Stimulated activated CD8-positive, alpha-beta memory T cell treated with anti-CD3 and anti-CD28 coated beads, Interleukin-15, amount 100 ng/mL, for 48 hours (primary cell): Measurements from ENCODE around the gene PAQR3.
"Not testable (repeated sequence)": the region's sequence is repeated elsewhere in the genome, so short reads cannot be mapped to it uniquely, and the experiment has no call there.

Experiments
- DNase-seq, 2 donors: peaks; one replicate each; pipeline ENCODE4 v3.0.0-alpha.2; 2020; ENCODE audit warnings: low read depth in 2 of 2

Gene PAQR3

DNA sequence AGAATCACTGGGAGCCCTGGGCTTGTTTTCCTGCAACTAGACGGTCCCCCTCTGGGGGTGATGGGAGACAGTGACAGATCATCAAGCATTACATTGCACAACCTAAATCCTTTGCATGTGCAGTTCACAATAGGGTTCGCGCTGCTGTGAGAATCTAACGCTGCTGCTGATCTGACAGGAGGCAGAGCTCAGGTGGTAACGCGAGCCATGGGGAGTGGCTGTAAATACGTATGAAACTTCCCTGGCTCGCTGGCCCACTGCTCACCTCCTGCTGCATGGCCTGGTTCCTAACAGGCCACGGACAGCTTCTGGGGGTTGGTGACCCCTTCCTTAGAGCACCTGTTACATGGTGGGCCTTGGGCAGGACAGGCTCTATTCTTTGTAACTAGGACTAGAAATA, 10.4 kb downstream of the PAQR3 start:
- no peak for DNase-seq

DNA sequence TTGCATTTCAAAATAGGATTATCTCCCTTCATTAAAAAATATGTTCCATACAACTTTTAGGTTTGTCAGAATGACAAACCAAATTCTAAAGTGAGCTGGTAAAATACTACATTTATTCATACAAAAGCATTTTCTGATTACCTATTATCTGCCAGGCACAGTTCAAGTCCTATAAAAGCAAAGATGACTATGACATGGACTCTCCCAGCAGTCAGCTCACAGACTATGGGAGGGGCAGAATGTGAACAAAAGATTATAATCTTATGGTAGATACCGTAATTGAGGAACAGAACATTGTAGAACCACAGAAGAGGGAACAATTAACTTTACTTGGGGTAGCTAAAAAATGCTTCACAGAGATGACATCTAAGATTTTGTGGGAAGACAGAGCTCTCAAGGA, 12.4 kb downstream of the PAQR3 start:
- no peak for DNase-seq

DNA sequence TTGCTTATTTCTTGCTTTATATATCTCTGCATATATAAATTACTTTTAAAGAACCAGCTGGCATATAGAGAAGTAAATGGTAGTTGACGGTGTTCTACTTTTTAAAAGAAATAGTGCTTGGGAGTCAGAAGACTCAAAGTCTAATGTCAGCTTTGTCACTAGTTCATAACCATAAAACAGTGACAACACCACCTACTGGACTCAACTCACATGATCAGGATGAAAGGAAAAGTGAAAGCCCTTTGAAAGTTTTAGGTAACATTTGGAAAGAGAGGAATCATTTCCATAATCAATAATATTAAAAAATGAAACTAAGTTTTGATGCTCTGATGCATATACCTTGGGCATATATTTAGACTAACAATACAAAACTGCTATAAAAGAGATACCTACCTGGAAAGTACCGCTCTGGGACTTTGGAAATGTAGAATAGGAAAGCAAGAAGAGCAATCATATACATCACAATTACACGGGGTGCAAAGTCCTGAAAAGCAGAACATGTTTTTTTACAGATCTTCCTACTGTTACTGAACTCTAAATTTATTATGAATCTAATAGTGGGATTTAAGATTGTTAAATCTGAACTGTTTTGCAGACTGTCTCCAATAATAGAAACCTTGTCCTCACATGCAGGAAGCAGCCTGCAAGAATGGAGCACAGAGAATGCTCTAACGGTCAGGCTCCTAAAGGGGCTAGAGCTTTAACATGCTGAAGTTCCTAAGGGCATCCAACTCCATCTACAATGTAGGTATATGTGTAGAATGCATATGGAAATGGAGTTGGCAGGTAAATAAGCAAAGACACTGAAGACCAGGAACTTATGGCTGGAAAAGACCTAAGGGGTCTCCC, 15.6 kb downstream of the PAQR3 start:
- DNase-seq: no peak

DNA sequence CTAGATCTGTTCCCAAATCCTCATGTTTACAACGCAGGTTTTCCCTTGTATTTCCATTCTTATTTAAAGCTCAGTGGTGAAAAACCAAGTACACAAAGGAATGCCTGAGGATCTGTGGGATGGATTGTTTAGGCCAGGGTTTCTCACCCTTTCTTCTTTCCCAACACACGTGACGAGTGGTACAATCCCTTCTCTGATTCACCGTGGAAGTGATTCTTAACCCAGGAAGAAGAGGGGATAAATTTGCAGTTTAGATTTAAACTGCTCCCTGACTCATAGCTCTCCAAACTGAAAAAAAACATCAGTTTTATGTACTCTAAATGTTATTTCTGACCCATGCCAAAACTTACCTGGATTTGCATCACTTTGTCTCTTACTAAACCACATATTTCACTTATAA, 17.0 kb downstream of the PAQR3 start:
- no peak for DNase-seq

DNA sequence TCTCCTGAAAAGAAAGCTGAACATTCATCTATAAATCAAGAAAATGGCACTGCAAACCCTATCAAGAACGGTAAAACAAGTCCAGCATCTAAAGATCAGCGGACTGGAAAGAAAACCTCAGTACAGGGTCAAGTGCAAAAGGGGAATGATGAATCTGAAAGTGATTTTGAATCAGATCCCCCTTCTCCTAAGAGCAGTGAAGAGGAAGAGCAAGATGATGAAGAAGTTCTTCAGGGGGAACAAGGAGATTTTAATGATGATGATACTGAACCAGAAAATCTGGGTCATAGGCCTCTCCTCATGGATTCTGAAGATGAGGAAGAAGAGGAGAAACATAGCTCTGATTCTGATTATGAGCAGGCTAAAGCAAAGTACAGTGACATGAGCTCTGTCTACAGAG, 28.6 kb downstream of the PAQR3 start:
- no peak for DNase-seq

DNA sequence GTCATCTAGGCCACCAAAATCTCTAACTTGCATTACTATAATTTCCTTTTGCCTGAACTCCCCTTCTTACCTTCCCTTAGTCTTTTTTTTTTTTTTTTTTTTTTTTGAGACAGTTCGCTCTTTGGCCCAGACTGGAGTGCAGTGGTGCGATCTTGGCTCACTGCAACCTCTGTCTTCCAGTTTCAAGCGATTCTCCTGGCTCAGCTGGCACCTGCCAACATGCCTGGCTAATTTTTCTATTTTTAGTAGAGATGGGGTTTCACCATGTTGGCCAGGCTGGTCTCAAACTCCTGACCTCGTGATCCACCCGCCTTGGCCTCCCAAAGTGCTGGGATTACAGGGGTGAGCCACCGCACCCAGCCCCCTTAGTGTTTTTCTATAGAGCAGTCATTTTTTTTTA, 30.3 kb downstream of the PAQR3 start:
- DNase-seq: not testable (repeated sequence)

DNA sequence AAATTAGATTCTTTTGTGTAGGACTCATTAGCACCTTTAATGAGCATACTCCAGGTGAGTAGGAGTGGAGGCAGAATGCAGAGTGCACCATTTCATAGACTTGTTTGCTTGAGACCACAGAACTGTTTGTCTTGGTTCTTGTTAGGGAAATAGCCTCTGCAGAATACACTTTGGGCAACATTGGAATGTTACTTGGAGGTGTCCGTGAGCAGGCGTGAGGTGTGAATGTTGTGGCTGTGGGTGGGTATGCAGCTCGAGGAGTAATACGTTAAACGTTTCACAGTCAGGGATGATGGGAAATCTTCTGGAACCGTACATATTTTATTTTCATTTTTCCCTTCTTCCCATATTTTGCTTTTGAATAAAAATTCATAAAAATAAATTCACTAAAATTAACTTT, 31.6 kb downstream of the PAQR3 start:
- DNase-seq: no peak

DNA sequence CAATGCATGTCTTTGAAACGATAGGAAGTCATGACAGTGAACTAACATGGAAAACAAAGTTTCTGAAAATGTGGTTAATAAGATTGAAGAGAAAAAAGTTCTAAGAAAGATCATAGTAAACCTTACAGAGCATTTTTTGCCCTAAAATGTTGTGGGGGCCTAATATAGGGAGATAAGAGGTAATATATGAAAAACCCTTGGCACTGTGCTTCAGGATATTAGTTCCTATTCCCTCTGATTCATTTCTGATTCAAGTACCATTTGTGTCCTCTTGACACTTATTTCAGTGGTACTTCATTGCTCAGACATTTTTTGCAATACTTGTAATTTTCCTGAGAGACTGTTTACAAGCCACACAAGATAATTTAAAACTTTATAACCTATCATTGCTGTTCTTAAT, 35.1 kb downstream of the PAQR3 start:
- no peak for DNase-seq

DNA sequence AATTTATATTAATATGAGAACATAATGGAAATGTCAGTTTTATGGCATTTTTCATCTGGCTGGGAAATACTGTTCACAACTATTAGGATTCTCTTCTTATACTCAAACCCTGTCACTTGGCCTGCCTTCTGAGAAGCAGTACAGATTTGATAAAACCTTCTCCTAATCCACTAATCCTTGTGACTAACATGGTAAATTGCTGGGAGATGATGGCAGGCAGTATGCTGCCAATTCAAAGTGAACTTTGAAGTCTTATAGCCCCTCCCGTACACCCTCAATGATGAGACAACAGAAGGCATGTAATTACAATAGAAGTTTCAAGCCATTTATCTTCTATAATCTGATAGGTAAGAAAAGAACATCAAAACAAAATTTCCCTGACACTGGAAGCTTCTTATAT, 36.9 kb downstream of the PAQR3 start:
- DNase-seq: no peak

DNA sequence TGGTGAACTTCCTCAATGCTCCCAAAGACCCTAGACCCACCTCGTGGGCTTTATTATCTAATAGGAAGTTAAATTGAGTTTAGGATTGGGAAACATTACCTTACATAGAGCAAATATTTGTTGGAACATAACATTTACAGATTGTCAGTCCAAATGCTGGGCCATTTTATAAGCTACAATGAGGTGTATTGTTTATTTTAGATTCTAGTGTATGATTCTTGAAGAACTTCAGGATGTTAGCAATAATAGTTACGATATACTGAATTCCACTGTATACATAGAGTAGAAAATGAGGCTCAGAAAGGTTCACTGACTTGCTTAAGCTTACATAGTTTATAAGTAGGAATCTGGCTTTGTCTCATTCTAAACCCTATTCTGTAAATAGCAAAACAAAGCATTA, 37.4 kb downstream of the PAQR3 start:
- no peak for DNase-seq

DNA sequence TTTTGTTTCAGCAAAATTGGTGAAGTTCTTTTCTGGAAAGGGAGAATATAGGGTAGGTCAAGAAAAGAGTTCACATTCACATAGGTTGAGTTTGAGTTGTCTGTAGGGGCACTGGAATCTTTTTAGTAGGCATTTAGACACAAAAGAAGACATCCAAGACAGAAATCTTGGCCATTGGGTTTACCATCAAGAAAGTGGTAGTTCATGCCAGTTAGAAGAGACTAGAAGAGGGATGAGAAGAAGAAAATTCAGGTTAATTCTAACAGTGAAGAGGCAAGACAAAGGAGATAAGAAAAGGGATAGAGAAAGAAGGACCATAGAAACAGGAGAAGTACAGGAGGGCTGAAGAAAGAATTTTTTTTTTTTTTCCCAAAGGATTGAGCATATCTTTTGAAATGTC, 39.9 kb downstream of the PAQR3 start:
- no peak for DNase-seq

DNA sequence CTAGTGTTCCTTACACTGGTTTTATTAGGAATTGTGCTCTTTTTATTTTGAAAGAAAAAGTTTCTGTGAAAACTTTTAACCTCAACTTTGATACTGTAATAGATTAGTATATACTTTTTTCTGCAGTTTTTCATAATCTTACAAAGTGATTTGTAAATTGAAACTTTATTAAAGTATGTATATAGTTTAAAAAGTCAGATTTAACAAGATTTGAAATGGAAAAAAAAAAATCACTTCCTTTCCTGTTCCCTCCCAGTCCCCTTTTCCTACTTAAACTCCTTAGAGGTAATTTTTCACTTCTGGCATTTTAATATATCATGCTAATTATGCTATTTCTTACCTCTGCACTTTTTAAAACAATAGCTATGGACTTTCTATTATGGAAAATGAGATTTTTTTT, 49.3 kb downstream of the PAQR3 start:
- DNase-seq: no peak

DNA sequence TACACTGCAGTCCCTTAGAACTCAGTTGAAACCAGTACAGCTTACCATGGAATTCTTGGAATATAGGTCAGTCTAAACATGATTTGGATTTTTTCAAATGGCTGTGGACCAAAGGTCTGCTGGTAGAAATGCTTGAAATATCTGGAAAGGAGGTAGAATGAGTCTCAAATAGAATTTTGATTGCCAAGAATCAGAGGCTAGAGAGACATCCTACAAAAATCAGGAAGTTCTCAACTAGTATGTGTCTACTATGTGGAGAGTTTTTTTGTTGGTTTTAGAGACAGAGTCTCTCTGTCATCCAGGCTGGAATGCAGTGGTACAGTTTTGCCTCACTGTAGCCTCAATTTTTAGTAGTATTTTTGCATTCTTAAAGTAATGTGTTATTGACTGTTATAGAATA, 53.6 kb downstream of the PAQR3 start:
- DNase-seq: no peak

DNA sequence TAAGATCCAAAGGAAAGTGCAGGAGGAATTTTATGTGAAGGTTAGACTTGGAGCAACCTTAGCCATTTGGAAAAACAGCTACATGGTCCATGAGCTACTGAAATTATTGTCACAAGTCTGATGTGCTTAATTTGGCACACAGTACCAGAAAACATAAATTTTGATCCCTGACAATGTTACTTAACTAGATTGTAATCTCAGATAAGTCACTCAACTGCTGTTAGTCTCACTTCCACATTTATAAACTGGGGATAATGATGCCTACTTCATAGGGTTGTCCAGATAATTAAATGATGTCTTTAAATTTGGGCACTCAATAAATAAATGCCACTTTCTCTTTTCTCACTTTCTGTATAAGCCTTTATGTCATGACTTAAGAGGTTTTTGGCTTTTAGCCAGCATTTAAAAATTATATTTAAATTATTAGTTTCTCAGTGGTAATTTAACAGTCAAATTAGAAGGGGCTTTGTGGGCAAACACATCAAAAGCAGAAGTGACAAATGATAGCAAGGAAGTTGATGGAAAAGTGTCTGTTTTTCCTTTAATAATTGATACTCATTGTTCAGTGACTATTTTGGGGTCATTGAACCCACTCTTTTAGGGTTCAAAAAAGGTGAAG, 58.3 kb downstream of the PAQR3 start:
- no peak for DNase-seq

DNA sequence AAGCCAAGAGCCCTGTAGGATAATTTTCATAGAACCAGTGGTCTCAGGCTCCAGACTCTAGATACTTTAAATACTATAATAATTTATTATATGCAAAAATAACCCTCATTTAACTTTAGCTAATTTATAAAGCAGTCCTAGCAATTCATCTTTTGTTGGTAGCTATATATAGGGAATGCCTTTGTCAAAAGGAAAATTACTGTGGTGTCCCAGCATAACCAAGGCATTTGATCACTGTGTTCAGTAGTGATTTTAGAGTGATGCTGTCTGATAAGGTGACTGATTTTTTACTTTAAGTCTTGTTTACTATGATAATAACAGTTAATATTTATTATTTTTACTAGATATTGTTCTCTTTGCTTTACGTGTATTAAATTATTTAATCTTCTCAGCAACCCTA, 61.2 kb downstream of the PAQR3 start:
- DNase-seq: no peak

DNA sequence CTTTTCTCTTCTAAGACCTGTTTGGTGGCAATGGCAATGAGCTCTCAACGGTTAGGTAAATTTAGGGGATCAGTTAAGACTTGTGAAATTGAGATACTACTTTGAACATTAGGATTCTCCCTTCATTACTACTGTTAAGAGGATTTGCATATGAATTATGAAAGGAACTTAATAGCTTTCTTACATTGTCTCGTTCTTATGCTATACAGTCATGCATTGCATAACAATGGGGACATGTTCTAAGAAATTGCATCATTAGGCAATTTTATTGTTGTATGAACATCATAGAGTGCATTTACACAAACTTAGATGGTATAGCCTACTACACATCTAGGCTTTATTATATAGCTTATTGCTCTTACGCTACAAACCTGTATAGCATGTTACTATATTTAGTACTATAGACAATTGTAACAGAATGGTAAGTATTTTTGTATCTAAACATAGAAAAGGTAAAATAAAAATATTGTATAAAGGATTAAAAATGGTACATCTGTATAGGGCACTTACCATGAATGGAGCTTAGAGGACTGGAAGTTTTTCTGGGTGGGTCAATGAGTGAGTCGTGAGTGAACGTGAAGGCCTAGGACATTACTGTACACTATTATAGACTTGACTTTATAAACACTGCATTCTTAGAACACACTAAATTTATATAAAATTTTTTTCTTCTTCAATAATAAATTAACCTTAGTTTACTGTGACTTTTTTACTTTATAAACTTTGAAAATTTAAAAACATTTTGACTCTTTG, 62.5 kb downstream of the PAQR3 start:
- DNase-seq: no peak

DNA sequence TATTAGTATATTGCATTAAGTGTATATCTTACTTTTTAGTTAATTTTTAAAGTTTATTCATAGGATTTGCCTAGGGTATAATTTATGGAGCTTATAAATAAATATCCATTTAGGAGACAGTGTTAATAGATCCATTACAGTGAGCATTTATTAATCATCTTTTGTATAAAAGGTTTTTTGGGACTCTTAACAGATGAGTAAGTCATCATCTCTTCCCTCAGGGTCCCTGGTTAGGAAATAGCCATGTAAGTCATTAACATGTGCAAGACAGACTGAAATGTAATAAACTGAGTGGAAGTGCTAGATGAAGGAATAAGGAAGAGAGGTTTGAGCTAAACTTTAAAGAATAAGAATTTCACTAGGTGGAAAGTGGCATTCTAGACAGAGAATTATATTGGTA, 69.2 kb downstream of the PAQR3 start:
- no peak for DNase-seq

DNA sequence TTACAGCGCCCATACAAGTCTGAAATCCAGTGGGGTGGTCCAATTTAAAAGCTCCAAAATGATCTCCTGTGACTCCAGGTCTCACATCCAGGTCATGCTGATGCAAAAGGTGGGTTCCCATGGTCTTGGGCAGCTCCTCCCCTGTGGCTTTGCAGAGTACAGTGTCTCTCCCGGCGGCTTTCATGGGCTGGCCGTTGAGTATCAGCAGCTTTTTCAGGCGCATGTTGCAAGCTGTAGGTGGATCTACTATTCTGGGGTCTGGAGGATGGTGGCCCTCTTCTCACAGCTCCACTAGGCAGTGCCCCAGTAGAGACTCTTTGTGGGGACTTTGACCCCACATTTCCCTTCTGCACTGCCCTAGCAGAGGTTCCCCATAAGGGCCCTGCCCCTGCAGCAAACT, 70.5 kb downstream of the PAQR3 start:
- not testable (repeated sequence) for DNase-seq

DNA sequence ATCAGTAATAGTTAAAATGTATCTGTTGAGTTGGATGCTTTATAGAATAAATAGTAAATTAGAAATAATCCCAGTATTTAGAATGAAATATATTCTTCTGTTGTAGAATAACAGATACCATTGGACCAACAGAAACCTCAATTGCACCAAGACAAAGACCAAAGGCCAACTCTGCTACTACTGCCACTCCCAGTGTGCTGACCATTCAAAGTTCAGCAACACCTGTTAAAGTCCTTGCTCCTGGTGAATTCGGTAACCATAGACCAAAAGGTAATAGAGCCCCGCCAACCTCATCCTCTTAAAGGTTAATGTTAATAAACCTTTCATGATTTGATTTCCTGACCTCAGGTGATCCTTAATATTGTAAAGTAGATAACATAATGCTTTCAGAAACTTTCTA, 73.8 kb downstream of the PAQR3 start:
- DNase-seq: no peak

DNA sequence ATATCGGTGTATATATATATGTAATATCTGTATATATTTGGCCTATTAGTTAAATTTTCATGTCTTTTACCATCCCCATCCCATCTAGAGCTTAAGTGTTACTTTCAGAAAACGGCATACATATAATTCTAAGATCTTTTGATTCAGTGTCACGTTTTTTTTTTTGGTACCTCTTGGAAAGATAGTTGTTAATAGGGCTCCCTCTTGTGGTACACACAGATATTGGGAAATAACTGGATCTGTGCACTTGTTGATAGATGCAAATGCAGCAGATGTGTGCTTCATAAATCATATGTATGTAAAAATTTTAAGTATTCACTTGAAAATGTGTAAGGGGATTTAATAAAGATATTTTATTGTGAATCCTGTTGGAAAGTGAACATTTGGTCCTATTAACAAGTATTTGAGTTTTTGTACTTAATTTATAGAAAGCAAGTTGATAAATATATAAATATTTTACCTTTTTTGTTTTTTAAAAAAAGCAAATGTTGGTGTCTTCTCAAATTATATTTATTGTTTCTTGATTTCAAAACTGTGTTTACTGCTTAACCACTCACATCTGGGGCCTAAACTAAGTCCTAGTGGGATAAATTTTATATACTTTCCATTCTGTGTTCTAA, 74.7 kb downstream of the PAQR3 start:
- DNase-seq: no peak

DNA sequence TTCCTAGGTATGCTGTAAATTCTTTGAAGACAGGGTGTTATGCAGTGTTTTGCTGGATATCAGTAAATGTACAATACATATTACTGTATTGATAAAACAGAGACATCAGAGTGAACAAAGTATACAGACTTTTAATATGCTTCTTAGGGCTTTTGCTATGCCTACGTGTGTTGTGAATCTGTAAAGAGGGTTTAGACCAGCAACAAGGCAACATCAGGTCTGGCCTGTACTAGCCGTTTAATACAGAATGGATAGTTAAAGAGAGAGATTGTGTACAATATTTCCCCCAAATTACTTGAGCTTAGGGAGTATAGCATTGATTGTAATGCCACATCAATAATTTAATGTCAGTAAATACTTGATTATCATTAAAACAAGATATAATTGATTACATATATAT, 75.2 kb downstream of the PAQR3 start:
- DNase-seq: no peak

DNA sequence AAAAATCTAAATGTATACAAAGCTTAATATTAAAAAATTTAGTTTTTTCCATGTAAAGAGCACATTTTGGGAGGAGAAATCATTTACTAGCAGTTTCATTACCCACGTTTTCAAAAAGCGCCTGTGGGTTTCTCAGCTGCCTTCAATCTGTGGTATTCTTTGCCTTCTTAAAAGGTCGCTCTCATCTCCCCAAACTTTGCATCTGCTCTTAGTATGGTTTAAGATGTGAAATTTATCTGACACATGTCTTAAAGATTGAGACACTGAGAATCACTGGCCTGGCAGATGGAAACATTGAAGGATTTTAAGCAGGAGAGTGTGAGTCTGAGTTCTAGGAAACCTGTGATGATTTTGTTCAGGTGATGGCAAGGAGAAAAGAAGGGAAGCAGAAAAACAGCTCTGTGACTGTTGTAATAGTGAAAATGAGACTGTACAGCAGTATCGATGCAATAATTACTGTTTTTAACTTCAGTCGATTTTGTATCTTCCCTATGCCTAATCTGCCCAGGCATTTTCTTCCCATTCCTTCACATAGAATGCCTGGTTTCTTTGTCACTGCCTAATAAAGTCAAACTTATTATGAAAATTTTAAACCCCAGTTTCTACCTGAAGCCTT, 75.9 kb downstream of the PAQR3 start:
- DNase-seq: no peak
